HEK293 (cell line): ENCODE measurements around the gene TSTD2.

Experiments
- CTCF ChIA-PET: fragments of 350-600 bp; formaldehyde crosslinking; extraction: SDS; loops from one replicate; lab custom pipeline; 2021; ENCODE audit warnings: antibody characterized with exemption; lab: Yijun Ruan, JAX
- POLR2A ChIA-PET: fragments of 300-600 bp; formaldehyde crosslinking; extraction: SDS; loops from one replicate; lab custom pipeline; 2020; ENCODE audit warnings: antibody characterized with exemption, inconsistent platforms; lab: Yijun Ruan, JAX
- H3K27ac ChIP-seq: fragments of 200-500 bp; sonication (Bioruptor generic); 2 replicates; pipeline ENCODE4 v1.5.1; 2014; ENCODE audit warnings: low read depth, low read length, control low read depth, inconsistent platforms; ENCODE audit errors: extremely low read depth
- H3K36me3 ChIP-seq, 2 experiments: fragments of 200-500 bp in 1 of 2; sonication (Bioruptor generic) in 1 of 2; 1 replicate in 1 of 2; 2 replicates in 1 of 2; pipeline ENCODE4 v1.5.1; 2014 to 2017; ENCODE audit warnings: inconsistent platforms in 2 of 2, low read length in 2 of 2; ENCODE audit not compliant: control insufficient read depth in 2 of 2, insufficient read depth in 1 of 2
- H3K4me1 ChIP-seq: fragments of 200-500 bp; sonication (Bioruptor generic); 2 replicates; pipeline ENCODE4 v1.5.1; 2014; ENCODE audit warnings: mild to moderate bottlenecking, low read length, inconsistent platforms; ENCODE audit not compliant: control insufficient read depth, insufficient read depth
- H3K4me3 ChIP-seq: 2 replicates; pipeline ENCODE4 v1.5.1; 2011; ENCODE audit warnings: low read depth, mild to moderate bottlenecking, control low read depth, low read length, moderate library complexity
- H3K9me3 ChIP-seq: fragments of 200-500 bp; sonication (Bioruptor generic); 2 replicates; pipeline ENCODE4 v1.5.1; 2014; ENCODE audit warnings: low read depth, low read length, inconsistent platforms; ENCODE audit not compliant: control insufficient read depth, insufficient read depth
- KLF16 ChIP-seq: fragments of 450-650 bp; formaldehyde crosslinking; IDR thresholded peaks from 2 replicates; pipeline ENCODE4 v1.5.1; 2017; ENCODE audit warnings: missing biosample characterization, missing genetic modification characterization
- SP2 ChIP-seq: fragments of 450-650 bp; formaldehyde crosslinking; IDR thresholded peaks from 2 replicates; pipeline ENCODE4 v1.5.1; 2016; ENCODE audit warnings: missing biosample characterization, missing genetic modification characterization
- ZBTB48 ChIP-seq: fragments of 450-650 bp; formaldehyde crosslinking; IDR thresholded peaks from 2 replicates; pipeline ENCODE4 v1.5.1; 2016; ENCODE audit warnings: missing biosample characterization, missing genetic modification characterization
- ZBTB8A ChIP-seq: fragments of 450-650 bp; formaldehyde crosslinking; IDR thresholded peaks from 2 replicates; pipeline ENCODE4 v1.5.1; 2016; ENCODE audit warnings: missing biosample characterization, missing genetic modification characterization
- ZNF239 ChIP-seq: fragments of 450-650 bp; formaldehyde crosslinking; IDR thresholded peaks from 2 replicates; pipeline ENCODE4 v1.5.1; 2016; ENCODE audit warnings: missing biosample characterization, missing genetic modification characterization
- ZNF302 ChIP-seq: fragments of 450-650 bp; formaldehyde crosslinking; IDR thresholded peaks from 2 replicates; pipeline ENCODE4 v1.5.1; 2016; ENCODE audit warnings: missing biosample characterization, missing genetic modification characterization, low read depth
- ZNF311 ChIP-seq: fragments of 450-650 bp; formaldehyde crosslinking; IDR thresholded peaks from 2 replicates; pipeline ENCODE4 v1.5.1; 2017; ENCODE audit warnings: missing biosample characterization, missing genetic modification characterization, borderline replicate concordance
- ZNF404 ChIP-seq: fragments of 450-650 bp; formaldehyde crosslinking; IDR thresholded peaks from 2 replicates; pipeline ENCODE4 v1.5.1; 2017; ENCODE audit warnings: missing biosample characterization, missing genetic modification characterization
- ZNF426 ChIP-seq: fragments of 450-650 bp; formaldehyde crosslinking; IDR thresholded peaks from 2 replicates; pipeline ENCODE4 v1.5.1; 2017; ENCODE audit warnings: missing biosample characterization, missing genetic modification characterization, mild to moderate bottlenecking, inconsistent platforms, moderate library complexity
- ZNF624 ChIP-seq: fragments of 450-650 bp; formaldehyde crosslinking; IDR thresholded peaks from 2 replicates; pipeline ENCODE4 v1.5.1; 2017; ENCODE audit warnings: missing biosample characterization, missing genetic modification characterization
- ZNF707 ChIP-seq: fragments of 450-650 bp; formaldehyde crosslinking; IDR thresholded peaks from 2 replicates; pipeline ENCODE4 v1.5.1; 2016; ENCODE audit warnings: missing biosample characterization, missing genetic modification characterization
- ZNF747 ChIP-seq: fragments of 450-650 bp; formaldehyde crosslinking; IDR thresholded peaks from 2 replicates; pipeline ENCODE4 v1.5.1; 2016; ENCODE audit warnings: missing biosample characterization, missing genetic modification characterization
- TF ChIP-seq, protein P1 (sequence below): fragments of 450-650 bp; formaldehyde crosslinking; IDR thresholded peaks from 2 replicates; pipeline ENCODE4 v1.5.1; 2017; ENCODE audit warnings: missing biosample characterization, missing genetic modification characterization
- TF ChIP-seq, protein P2 (sequence below): fragments of 450-650 bp; formaldehyde crosslinking; IDR thresholded peaks from 2 replicates; pipeline ENCODE4 v1.5.1; 2016; ENCODE audit warnings: missing biosample characterization, missing genetic modification characterization
- TF ChIP-seq, protein P3 (sequence below): fragments of 450-650 bp; formaldehyde crosslinking; IDR thresholded peaks from 2 replicates; pipeline ENCODE4 v1.5.1; 2016; ENCODE audit warnings: missing biosample characterization, missing genetic modification characterization, low read depth
- TF ChIP-seq, protein P4 (sequence below): fragments of 450-650 bp; formaldehyde crosslinking; IDR thresholded peaks from 2 replicates; pipeline ENCODE4 v1.5.1; 2016; ENCODE audit warnings: missing biosample characterization, missing genetic modification characterization
- TF ChIP-seq, protein P5 (sequence below): fragments of 450-650 bp; formaldehyde crosslinking; IDR thresholded peaks from 2 replicates; pipeline ENCODE4 v1.5.1; 2016; ENCODE audit warnings: missing biosample characterization, missing genetic modification characterization
- TF ChIP-seq, protein P6 (sequence below): fragments of 450-650 bp; formaldehyde crosslinking; IDR thresholded peaks from 2 replicates; pipeline ENCODE4 v1.5.0; 2017; ENCODE audit warnings: missing biosample characterization, missing genetic modification characterization, borderline replicate concordance

The TSTD2 gene

DNA sequence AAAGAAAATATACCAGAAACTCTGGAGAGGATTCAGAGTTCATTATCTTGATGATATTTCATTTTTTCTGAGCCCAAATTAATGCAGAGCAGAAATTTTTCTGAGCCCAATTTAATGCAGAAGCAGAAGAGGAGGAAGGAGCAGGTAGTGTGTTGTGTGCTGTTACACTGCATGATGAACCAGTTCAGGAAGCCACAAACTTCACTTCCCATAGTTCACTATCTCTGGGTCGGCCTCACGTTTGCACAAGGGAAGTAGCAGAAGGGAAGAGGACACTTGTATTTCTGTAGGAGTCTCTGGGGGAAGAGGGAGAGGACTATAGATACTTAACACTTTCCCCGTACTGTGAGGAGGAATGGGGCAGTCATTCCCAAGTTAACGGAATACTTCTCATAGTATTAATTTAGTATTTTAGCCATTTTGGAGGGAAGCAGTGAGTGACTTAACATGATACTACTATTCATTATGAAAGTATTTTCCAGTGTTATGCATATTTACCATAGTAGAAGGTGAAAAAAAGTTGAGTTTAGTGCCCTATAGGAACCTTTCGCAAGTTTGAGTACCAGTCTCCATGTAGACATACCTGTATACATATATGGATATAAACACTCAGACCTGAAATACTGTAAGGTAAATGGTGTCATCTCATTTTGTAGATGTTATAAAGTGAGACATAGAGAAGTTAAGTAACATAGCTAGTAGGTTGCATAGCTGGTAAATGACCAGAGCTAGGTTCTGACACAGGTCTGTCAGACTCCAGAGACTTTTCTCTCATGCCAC, 33.9 kb upstream of the TSTD2 start:
- Histone ChIP-seq H3K4me1 (no peaks in the 10 kb centered on the region), H3K27ac (no peak overlapping the region), H3K4me3 (no peak overlapping the region), H3K9me3 (no peaks in the 10 kb centered on the region), H3K36me3 (peaks cover 29 to 94% of the 10 kb centered on the region in 2 experiments)
- TF ChIP-seq SP2 (tag by site-specific recombination), result no peak
- TF ChIP-seq ZBTB8A (tag by site-specific recombination), result no peak
- no peak for TF ChIP-seq ZBTB48 (tag by site-specific recombination)
- TF ChIP-seq, protein P1, sequence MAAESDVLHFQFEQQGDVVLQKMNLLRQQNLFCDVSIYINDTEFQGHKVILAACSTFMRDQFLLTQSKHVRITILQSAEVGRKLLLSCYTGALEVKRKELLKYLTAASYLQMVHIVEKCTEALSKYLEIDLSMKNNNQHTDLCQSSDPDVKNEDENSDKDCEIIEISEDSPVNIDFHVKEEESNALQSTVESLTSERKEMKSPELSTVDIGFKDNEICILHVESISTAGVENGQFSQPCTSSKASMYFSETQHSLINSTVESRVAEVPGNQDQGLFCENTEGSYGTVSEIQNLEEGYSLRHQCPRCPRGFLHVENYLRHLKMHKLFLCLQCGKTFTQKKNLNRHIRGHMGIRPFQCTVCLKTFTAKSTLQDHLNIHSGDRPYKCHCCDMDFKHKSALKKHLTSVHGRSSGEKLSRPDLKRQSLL, result no peak
- TF ChIP-seq KLF16, result no peak
- TF ChIP-seq ZNF311, result no peak
- TF ChIP-seq ZNF747, result no peak
- no peak for TF ChIP-seq ZNF239 (tag by site-specific recombination)
- no peak for TF ChIP-seq ZNF426 (tag by site-specific recombination)
- TF ChIP-seq, protein P2, sequence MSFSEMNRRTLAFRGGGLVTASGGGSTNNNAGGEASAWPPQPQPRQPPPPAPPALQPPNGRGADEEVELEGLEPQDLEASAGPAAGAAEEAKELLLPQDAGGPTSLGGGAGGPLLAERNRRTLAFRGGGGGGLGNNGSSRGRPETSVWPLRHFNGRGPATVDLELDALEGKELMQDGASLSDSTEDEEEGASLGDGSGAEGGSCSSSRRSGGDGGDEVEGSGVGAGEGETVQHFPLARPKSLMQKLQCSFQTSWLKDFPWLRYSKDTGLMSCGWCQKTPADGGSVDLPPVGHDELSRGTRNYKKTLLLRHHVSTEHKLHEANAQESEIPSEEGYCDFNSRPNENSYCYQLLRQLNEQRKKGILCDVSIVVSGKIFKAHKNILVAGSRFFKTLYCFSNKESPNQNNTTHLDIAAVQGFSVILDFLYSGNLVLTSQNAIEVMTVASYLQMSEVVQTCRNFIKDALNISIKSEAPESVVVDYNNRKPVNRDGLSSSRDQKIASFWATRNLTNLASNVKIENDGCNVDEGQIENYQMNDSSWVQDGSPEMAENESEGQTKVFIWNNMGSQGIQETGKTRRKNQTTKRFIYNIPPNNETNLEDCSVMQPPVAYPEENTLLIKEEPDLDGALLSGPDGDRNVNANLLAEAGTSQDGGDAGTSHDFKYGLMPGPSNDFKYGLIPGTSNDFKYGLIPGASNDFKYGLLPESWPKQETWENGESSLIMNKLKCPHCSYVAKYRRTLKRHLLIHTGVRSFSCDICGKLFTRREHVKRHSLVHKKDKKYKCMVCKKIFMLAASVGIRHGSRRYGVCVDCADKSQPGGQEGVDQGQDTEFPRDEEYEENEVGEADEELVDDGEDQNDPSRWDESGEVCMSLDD (tag by site-specific recombination), result no peak
- no peak for TF ChIP-seq ZNF404 (tag by site-specific recombination)
- TF ChIP-seq, protein P3, sequence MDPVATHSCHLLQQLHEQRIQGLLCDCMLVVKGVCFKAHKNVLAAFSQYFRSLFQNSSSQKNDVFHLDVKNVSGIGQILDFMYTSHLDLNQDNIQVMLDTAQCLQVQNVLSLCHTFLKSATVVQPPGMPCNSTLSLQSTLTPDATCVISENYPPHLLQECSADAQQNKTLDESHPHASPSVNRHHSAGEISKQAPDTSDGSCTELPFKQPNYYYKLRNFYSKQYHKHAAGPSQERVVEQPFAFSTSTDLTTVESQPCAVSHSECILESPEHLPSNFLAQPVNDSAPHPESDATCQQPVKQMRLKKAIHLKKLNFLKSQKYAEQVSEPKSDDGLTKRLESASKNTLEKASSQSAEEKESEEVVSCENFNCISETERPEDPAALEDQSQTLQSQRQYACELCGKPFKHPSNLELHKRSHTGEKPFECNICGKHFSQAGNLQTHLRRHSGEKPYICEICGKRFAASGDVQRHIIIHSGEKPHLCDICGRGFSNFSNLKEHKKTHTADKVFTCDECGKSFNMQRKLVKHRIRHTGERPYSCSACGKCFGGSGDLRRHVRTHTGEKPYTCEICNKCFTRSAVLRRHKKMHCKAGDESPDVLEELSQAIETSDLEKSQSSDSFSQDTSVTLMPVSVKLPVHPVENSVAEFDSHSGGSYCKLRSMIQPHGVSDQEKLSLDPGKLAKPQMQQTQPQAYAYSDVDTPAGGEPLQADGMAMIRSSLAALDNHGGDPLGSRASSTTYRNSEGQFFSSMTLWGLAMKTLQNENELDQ, result no peak
- TF ChIP-seq, protein P4, sequence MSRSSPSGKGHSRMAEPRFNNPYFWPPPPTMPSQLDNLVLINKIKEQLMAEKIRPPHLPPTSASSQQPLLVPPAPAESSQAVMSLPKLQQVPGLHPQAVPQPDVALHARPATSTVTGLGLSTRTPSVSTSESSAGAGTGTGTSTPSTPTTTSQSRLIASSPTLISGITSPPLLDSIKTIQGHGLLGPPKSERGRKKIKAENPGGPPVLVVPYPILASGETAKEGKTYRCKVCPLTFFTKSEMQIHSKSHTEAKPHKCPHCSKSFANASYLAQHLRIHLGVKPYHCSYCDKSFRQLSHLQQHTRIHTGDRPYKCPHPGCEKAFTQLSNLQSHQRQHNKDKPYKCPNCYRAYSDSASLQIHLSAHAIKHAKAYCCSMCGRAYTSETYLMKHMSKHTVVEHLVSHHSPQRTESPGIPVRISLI (tag by site-specific recombination), result no peak
- TF ChIP-seq, protein P5, sequence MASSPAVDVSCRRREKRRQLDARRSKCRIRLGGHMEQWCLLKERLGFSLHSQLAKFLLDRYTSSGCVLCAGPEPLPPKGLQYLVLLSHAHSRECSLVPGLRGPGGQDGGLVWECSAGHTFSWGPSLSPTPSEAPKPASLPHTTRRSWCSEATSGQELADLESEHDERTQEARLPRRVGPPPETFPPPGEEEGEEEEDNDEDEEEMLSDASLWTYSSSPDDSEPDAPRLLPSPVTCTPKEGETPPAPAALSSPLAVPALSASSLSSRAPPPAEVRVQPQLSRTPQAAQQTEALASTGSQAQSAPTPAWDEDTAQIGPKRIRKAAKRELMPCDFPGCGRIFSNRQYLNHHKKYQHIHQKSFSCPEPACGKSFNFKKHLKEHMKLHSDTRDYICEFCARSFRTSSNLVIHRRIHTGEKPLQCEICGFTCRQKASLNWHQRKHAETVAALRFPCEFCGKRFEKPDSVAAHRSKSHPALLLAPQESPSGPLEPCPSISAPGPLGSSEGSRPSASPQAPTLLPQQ (tag by site-specific recombination), result no peak
- ChIA-PET POLR2A (no interaction called here), CTCF (no interaction called here)

DNA sequence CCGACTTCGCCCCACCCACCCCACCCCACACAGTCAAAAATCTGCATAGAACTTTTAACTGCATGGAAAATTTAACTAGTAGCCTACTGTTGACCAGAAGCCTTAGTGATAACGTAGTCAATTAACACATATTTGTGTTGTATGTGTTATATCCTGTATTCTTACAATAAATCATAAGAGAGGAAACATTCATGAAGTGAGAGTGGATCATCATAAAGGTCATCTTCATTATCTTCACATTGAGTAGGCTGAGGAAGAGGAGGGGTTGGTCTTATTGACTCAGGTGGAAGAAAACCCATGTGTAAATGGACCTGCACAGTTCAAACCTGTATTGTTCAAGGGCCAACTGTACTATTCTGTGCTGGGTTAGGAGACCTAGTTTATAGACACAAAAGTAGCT, 32.6 kb upstream of the TSTD2 start:
- H3K36me3 ChIP-seq, result peaks cover 39 to 91% of the 10 kb centered on the region in 2 experiments
- TF ChIP-seq ZNF311 (no peak), ZNF624 (tag by site-specific recombination) (no peak), ZNF707 (tag by site-specific recombination) (no peak), ZNF302 (tag by site-specific recombination) (no peak)
- TF ChIP-seq, protein P6, sequence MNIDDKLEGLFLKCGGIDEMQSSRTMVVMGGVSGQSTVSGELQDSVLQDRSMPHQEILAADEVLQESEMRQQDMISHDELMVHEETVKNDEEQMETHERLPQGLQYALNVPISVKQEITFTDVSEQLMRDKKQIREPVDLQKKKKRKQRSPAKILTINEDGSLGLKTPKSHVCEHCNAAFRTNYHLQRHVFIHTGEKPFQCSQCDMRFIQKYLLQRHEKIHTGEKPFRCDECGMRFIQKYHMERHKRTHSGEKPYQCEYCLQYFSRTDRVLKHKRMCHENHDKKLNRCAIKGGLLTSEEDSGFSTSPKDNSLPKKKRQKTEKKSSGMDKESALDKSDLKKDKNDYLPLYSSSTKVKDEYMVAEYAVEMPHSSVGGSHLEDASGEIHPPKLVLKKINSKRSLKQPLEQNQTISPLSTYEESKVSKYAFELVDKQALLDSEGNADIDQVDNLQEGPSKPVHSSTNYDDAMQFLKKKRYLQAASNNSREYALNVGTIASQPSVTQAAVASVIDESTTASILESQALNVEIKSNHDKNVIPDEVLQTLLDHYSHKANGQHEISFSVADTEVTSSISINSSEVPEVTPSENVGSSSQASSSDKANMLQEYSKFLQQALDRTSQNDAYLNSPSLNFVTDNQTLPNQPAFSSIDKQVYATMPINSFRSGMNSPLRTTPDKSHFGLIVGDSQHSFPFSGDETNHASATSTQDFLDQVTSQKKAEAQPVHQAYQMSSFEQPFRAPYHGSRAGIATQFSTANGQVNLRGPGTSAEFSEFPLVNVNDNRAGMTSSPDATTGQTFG (tag by site-specific recombination), result no peak
- TF ChIP-seq, all 188 proteins: peak for 0
- POLR2A ChIA-PET, result no interaction called here
- H3K4me1 ChIP-seq, result no peaks in the 10 kb centered on the region
- H3K27ac ChIP-seq, result no peak overlapping the region
- CTCF ChIA-PET, result no interaction called here
- no peak overlapping the region for H3K4me3 ChIP-seq
- H3K9me3 ChIP-seq, result no peaks in the 10 kb centered on the region
